Ureter (tissue), 1 donor: ENCODE measurements around the gene PTPN5. TPM values are rescaled to one million over a fixed set of nuclear protein-coding genes. Genes with fewer than 3 reads are reported as not detected.
"Not testable (repeated sequence)": the region's sequence is repeated elsewhere in the genome, so short reads cannot be mapped to it uniquely, and the experiment has no call there.

ENCODE experiments used
- DNase-seq: peaks from one replicate; pipeline ENCODE4 v3.0.0-alpha.2; 2020; ENCODE audit warnings: low spot score
- total RNA-seq: library from RNA; stranded (reverse); gene quantifications from one replicate; pipeline ENCODE4 v1.2.4, GENCODE V29; 2023
- donor health status: DM: yes; HTN: yes; CAD: no.

PTPN5 gene
- total RNA-seq, 1 donor from 2014 or later: 2.6 TPM

DNA sequence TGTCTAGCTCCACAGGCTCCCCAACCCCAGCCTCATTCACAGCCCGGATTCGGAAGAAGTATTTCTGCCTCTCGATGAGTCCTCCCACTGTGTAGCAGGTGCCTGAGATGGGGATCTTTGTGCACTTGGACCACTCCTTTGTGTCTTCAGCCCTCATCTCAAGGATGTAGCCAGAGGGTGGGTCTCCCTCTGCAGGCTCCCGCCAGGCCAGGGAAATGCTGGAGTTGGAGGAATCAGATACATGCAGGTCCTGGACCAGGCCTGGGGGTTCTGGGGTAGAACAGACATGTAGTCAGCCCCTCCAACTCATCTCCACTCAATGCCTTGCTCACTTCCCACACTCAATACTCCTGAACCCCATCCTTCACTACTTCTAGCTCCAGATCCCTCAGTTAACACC lies 82.2 kb downstream of the PTPN5 start:
- no peak for DNase-seq

DNA sequence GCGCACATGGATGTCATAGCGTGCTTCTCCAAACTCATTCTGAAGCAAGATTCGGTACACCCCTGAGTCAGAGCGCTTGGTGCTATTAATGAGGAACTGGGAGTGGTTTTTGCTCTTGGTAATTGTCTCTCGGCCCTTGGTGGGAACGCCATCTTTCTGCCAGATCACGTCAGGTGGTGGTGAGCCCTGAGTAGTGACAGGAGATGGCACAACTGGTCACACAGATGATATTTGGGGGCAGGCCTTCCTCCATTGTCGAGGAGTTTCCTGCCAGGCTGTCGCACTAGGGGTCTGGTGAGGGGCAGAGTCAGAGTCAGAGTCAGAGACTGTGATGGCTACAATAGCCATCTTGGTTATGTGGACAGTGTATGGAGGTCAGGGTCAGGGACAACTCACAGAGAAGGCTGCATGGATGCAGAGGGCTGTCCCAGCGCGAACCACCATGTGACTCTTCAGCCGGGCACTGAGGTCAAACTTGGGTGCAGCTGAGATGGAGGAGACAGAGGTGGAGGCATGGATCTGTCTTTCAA lies 83.7 kb downstream of the PTPN5 start:
- DNase-seq: no peak

DNA sequence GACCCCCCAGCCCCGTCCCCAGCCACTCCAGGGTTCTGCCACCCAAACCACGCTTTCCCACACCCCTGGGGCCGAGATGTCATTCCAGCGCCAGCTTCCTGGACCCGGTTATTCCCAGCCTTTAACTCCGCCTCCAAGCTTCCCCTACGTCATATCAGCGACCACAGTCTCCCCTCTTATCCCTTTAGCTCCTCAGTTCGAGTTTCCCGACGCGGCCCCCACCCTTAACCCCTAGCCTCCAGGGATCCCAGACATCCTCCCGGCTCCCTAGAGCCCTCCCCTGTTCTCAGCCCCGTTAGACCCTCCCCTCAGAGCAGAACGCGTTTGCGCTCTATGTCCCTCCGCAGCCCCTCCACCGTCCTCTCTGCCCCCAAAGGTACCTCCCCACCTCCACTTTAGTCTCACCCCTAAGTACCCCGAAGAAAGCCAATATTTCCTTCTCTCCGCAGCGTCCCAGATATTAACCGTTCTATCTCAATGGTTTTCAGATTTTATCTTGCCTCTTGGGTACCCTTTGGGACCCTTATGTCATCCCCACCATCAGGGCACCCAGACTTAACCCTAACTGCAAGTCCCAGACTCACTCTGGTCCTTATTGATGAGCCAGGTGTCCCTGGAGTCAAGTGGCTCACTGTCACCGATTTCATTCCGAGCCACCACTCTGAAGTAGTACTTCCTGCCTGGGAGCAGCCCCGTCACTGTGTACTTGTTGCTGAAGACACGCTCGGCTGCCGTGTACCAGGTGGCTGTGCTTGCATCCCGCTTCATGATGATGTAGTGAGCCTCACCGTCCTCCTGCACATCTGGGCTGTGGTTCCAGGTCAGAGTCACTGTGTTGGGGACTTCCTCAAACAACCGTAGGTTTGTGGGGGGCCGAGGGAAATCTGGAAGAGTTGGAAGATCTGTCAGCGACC lies 85.0 kb downstream of the PTPN5 start:
- DNase-seq: peak; percentile 78

DNA sequence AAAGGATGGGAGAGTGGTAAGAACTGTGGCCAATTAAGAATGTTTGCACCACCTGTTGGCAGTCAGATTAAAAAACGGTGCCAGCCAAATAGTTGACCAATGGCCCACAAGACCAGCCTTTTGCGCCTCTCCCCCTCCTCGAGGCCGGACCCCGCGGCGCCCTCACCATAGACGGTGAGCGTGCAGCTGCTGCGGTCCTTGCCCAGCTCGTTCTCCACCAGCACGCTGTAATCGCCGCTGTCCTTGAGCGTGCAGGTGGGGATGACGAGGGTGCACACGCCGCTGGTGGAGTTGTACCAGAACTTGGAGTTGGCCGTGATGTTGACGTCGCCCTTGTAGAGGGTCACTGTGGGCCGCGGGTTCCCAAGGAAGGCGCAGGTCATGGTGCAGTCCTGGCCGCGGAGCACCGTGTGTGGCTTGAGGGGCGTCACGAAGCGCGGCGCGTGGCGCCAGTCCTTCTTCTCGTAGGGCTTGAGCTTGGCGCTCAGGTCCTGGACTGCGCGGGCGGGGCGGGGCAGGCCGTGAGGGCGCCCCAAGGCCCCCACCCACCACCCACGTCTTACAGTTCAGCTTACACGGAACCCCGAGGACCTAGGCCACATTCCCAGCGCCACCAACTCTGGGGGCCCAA lies 85.8 kb downstream of the PTPN5 start:
- no peak for DNase-seq

DNA sequence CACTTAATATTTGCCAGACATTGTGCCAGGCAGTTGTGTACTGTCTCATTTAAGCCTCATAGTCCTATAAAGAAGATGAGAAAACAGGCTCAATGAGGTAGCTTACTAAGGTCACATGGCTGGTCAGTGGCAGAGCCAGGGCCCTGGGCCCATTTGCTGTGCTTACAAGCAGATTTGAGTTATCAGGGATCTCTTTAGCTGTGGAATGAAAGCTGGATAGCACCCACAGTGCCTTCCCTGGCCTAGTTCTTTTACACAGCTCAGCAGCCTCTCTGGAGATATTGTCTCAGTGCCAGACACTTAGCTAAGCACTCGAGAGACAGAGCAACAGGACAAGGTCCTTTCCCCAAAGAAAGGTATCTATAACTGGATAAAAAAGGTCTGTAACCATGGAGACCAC lies 86.9 kb downstream of the PTPN5 start:
- no peak for DNase-seq

DNA sequence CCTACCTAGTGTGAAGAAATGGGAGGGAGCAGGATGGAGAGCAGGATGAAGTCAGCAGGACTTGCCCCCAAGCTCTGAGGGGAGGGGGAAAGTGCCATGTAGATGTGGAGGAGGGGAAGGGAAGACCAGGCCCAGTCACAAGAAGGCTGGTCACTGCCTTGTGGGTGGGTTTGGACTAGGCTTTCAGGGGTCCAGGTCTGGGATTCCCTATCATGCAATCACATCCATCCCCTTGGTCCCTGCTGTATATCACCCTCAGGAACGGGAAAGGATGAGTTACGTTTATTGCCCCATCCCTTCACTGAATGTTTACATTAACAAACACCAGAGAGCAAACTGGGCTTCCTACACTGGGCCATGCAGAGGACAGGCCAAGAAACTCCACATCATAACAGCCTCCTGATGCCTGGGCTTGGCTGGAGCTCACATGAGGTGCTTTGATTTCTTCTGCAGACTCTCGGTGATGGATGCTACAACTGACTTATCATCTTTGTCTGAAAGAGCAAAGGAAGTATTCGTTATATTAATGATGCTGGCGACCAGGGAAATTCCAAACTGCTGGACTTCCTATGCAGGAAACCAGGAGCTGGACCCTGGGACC lies 87.5 kb downstream of the PTPN5 start:
- no peak for DNase-seq

DNA sequence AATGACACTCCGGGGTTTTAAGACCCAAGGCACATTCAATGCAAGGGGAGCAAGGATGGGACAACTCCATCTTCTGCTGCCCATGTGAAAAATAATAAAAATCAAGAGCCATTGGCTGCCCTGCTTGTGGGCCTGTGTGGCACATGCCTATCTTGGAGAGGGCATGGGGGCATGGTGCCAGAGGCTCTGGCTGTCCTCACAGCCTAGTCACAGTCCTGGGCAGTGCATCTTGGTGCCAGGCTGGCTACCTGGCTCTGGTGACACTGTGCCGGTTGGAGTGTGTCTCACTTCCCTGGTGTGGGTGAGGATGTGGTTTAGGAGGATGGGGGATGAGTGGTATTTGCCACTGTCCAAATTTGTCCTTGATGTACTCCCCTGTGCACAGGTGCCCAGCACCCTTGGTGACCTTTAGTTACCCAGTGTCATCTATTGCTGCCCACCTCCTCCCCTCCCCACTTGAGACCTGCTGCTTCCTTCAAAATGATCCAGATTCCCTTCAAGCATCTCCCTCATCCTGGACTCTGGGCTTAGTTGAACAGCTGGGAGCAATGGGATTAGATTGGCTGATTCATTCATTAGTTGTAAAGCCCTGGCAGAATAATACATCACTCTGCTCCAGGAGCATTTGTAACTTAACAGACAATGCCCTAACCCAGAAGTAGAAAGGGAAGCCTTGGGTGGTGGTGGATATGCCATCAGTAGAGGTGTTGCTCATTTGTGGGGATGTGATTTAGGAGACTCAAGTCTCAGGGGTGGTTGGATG lies 88.4 kb downstream of the PTPN5 start:
- no peak for DNase-seq

DNA sequence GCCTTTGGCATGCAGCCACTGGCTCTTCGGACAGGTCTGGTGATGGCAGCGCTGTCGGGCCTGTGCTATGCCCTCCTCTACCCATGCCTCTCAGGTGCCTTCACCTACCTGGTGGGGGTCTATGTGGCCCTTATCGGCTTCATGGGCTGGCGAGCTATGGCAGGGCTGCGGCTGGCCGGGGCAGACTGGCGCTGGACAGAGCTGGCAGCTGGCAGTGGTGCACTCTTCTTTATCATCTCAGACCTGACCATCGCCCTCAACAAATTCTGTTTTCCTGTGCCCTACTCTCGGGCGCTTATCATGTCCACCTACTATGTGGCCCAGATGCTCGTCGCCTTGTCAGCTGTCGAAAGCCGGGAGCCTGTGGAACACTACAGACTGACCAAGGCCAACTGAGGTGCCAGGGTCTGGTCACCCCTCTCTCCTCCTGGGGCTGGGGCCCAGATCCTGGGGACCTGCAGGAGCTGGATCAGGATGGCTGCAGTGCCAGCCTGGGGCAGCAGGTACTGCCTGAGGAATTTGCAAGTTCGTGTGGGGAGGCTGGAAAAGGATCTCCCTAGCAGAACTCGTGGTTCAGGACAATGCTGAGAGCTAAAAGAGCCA lies 89.9 kb downstream of the PTPN5 start:
- DNase-seq: no peak

DNA sequence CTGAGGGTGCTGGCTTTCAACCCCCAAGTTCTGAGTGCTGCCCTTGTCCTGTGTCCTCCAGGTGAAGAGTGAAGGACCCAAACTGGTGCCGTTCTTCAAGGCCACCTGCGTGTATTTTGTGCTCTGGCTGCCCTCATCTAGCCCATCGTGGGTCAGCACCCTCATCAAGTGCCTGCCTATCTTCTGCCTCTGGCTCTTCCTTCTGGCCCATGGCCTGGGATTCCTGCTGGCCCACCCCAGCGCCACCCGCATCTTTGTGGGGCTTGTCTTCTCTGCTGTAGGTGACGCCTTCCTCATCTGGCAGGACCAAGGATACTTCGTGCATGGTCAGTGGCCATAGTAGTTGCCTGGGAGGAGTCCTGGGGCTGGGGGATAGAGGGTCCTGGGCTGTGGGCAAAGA lies 90.7 kb downstream of the PTPN5 start:
- DNase-seq: no peak

DNA sequence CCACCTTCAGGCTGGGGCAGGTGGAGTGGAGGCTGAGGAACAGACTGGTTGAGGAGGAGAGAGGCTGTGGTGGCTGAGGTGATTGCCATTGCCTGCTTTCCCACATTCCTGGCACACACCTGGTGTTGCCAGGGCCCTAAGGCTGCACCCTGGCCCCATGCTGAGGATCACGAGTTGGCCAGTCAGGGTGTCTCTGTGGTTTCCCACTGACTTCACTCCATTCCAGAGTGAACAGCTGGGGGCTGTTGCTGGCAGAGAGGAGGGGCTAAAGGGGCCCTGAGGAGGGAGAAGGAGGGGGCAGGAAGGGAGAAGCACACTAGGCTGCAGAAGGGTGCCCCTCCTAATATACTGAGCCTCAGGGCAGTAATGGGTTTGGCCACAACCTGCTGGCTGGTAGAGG lies 91.2 kb downstream of the PTPN5 start:
- no peak for DNase-seq

DNA sequence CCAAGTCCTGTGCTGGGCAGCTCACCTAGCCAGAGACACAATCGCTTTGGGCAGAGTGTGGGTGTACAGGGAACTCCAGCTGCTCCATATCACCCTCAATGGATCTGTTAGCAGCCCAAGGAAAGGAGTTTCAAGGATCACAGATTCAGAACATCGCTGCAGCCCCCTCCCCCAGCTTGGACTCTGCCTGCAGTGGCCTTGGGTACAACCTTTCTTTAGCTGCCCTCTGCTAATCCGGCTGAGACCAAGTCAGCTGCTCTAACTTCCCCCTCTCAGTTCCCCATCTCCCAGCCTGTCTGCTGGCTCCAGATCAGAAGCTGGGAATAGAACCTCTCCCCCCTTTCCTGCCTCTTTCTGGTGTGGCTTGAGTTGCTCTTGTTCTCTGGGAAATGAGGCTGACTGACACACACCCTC lies 91.7 kb downstream of the PTPN5 start:
- no peak for DNase-seq

DNA sequence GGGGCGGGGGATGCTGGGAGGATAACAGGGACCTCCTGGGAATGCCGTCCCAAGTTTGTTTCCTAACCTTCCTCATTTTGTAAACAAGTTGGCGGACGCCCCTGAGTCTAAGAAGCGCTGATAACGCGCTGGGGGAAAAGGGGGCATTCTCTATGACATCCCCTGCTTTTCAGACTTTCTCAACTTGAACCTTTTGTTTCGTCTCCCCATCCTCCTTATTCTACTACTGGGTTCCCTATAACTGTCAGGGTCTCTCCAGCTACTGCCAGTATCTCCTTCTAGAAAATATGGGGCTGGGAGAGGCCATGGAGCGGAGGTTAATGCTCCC lies 92.4 kb downstream of the PTPN5 start:
- DNase-seq: no peak

DNA sequence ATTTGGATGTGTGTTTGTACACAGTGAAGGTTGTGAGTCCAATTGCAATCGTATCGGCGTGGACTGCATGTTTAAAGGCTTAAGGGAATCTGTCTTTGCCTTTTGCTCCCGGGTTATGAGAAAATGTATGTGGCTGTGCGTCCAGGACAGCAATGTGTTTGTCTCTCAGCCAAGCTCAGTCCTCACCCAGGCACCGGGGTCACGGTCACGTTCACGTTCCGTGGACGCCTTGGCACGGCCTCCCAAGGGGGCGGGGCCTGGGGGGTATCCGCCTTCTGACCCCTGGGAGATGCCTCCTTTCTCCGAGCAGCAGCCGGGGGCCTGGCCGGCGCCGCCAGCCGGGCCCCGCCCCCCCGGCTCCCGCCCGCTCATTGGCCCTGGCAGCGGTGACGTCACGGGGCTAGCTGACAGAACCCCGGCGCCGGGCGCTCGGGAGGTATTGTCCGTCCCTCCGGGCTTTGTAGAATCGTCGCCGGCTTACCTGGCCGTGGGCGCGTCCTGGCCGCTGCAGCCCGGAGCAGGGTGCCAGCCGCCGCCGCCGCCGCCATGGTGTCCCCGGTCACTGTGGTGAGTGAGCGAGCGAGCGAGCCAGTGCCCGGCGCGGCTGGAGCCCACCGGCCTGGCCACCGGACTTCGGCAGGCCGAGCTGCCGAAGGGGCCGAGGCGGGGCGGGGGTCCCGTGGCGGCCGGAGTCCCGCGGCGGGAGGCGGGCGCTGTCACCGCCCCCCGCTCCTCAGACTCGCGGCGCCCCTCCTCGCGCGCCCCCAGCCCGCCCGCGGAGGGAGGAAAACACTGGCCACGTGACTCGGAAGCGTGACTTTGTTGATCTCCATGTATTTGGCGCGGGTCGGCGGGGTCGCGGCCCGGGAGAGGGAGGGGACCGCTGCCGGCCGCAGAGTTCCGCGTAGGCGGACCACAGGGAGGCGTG lies 93.0 kb downstream of the PTPN5 start, which contains the start of gene TMEM86A:
Gene TMEM86A, plus strand, starts transcription at position 439 of the 928 bp plus-strand sequence. Its CDS starts 108 bp downstream, at position 547.
- DNase-seq: peak; percentile 93

DNA sequence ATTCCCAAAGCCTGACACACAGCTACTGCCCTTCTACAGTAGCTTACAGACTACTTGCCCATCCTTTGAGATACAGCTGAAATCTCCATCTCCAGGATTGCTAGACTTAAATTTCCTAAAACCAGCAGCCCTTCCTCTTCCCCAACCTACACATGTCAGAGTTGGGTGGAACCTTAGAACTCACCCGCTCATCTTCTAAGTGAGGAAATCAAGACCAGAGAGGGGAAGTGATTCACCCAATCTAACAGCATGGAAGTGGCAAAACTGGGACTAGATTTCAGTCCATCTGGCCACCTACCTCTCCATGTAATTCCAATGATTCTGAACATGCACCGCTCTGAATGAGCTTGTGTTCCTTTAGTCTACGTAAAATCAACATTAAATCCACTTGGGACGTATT lies 94.0 kb downstream of the PTPN5 start:
- no peak for DNase-seq

DNA sequence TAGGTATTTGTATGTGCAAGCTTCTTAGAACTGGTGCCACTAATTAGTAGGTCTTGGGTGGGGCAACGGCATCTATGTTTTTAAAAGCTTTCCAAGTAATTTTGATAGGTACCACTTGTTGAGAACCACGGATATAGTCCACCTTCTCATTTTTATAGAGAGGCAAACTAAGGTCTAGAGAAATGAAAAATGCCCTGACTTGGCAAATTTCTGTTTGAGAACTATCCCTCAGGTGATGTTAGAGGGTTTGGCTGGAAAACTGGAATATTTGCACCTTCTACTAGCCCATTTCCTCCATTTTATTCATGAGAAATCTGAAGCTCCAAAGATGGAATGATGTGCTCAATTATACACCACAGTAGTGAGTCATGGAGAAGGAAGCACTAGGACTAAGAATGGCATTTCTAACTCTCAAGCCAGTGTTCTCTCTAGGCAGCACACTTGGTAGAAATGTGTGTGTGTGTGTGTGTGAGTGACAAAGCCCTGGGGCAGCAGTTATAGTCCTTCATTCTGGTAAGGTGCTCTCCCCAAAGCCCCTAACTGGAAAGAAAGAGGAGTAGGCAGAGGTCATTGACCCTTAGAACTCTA lies 94.9 kb downstream of the PTPN5 start:
- DNase-seq: no peak

DNA sequence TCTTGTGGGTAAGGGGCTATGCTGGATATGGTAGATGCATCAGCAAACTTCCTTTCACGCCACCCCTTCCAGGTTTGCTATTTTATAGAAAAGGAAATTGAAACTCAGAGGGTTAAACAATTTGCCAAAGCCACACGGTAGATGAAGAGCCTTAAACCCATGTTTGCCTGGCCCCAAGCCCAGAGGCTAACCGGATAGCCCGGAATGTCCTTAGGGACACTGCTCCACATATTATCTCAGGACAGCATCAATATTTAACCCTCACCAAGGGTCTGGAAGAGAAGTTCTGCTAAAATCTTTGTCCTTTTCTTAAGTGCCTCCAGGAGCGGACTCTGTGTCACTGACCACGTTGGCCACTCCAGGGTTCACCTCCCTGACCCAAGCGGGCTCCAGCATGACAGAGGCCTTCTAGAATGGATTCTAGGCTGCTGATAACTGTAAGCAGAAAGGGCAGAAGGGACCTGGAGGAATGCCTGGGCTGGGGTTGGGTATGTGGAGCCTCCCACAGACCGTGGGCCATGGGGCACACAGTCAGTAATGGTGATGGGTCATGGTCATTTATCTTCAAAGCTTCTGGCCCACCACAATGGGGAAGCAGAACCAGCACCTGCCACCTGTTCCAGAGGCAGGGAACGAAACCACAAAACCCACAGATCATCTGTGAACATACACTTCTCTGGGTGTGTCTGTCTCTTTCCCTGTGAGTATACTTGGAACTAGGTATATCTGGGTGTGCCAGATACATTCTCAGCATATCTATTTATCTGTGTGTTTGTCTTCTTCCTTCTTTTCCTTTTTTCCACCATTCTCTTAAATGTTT lies 98.4 kb downstream of the PTPN5 start:
- DNase-seq: no peak

DNA sequence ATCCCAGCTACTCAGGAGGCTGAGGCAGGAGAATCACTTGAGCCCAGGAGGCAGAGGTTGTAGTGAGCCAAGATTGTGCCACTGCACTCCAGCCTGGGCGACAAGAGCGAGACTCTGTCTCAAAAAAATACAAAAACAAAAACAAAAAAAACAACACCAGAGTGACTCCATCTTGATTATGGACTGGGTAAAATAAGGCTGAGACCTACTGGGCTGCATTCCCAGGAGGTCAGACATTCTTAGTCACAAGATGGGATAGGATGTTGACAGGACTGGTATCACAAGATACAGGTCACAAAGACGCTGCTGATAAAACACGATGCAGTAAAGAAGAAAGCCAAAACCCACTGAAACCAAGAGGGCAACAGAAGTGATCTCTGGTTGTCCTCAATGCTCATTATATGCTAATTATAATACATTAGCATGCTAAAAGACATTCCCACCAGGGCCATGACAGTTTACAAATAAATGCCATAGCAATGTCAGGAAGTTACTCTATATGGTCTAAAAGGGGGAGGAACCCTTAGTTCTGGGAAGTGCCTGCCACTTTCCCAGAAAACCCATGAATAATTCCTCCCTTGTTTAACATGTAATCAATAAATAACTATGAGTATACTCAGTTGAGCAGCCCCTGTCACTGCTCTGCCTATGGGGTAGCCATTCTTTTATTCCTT lies 100.0 kb downstream of the PTPN5 start:
- not testable (repeated sequence) for DNase-seq

DNA sequence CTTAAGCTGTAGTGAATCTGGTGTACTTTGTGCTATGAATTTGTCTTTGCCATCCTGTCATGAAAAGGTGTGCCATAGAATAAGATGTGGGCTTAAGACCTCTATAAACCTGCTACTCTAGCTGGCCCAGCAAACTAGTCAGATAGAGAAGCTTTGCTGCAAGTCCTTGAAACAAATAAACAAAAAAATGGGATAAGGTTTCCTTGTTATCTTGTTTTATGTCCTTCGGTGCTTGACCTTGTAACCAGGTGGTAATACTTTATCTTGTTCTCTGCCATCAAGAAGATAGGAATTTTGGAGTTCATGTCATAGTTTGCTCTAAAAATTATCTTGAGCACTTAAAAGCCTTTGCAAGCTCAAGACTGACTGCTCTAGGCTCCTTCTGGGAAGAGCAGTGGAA lies 107.3 kb downstream of the PTPN5 start:
- DNase-seq: no peak
